Esophagus muscularis mucosa (tissue), 4 donors: Measurements from ENCODE around the gene ADCK1. TPM values are rescaled to one million over a fixed set of nuclear protein-coding genes. Genes with fewer than 3 reads are reported as not detected.

Source experiments
- DNase-seq: peaks from one replicate; pipeline ENCODE4 v3.0.0-alpha.2; 2017; ENCODE audit errors: extremely low spot score
- H3K27ac ChIP-seq, 4 donors: fragments of 200-600 bp; sonication (generic); replicated peaks in 1 of 4; 1 replicate in 3 of 4; 2 replicates in 1 of 4; pipeline ENCODE4 v1.5.1; 2016 to 2019; ENCODE audit warnings: mild to moderate bottlenecking in 1 of 4
- H3K27me3 ChIP-seq, 4 donors: fragments of 200-600 bp; sonication (generic); one replicate each; pipeline versions ENCODE4 v1.5.1 to v1.6.0; 2016 to 2019
- H3K36me3 ChIP-seq, 4 donors: fragments of 200-600 bp; sonication (generic); one replicate each; pipeline ENCODE4 v1.5.1; 2016 to 2019
- H3K4me1 ChIP-seq, 4 donors: fragments of 200-600 bp; sonication (generic); one replicate each; pipeline ENCODE4 v1.5.1; 2016 to 2019
- H3K4me3 ChIP-seq, 4 donors: fragments of 200-600 bp; sonication (generic); 1 replicate in 2 of 4; 2 replicates in 2 of 4; pipeline ENCODE4 v1.5.1; 2016 to 2019; ENCODE audit warnings: mild to moderate bottlenecking in 4 of 4, moderate library complexity in 1 of 4
- H3K9me3 ChIP-seq, 4 donors: fragments of 200-600 bp; sonication (generic); 1 replicate in 3 of 4; 2 replicates in 1 of 4; pipeline ENCODE4 v1.5.1; 2016 to 2019
- CTCF ChIP-seq, 3 experiments: fragments of 200-600 bp in 2 of 3; fragments of 450-650 bp in 1 of 3; sonication (generic) in 2 of 3; IDR thresholded peaks; one replicate each; pipeline ENCODE4 v1.5.1; 2017 to 2019; ENCODE audit warnings: antibody characterized with exemption in 3 of 3, mild to moderate bottlenecking in 2 of 3, moderate library complexity in 1 of 3
- EP300 ChIP-seq: sonication (generic); formaldehyde crosslinking; IDR thresholded peaks from one replicate; pipeline ENCODE4 v1.6.1; 2017; ENCODE audit warnings: antibody characterized with exemption
- POLR2A ChIP-seq: fragments of 450-650 bp; IDR thresholded peaks from one replicate; pipeline ENCODE4 v1.6.1; 2017; ENCODE audit warnings: antibody characterized with exemption, moderate library complexity, mild to moderate bottlenecking, low read depth
- POLR2AphosphoS5 ChIP-seq, 2 donors: sonication (generic); formaldehyde crosslinking; IDR thresholded peaks; one replicate each; pipeline ENCODE4 v1.6.1; 2017; ENCODE audit warnings: antibody characterized with exemption in 2 of 2
- WGBS: methylation state at CpG from one replicate; pipeline ENCODE4 v1.1.5; 2018; 5-methylcytosine and 5-hydroxymethylcytosine counted together
- intact Hi-C: fragments of 100-400 bp; cut with DNase I; formaldehyde crosslinking; loops from one replicate; pipeline ENCODE4 v1.15.1; 2023
- total RNA-seq, 4 donors: library from RNA; depleted of rRNA; stranded (reverse); fragments of >200 nt; gene quantifications; one replicate each; pipeline versions ENCODE4 v1.1.0 to v1.2.1, GENCODE V29; 2016

ADCK1 gene
- total RNA-seq, 4 donors from 2014 or later = 5.0 to 7.2 (median 5.7) TPM

GRCh38 chr14:77906446-77906845 is 106.5 kb downstream of the ADCK1 start:
- no peak overlapping the region for H3K4me3 ChIP-seq
- no peaks in the 10 kb centered on the region for H3K9me3 ChIP-seq
- H3K27me3 ChIP-seq = no peaks in the 10 kb centered on the region
- 90% methylated on average over 1 of the region's 1 CpG for WGBS
- intact Hi-C loops = no loop called here
- H3K36me3 ChIP-seq = peaks cover 0 to 47% (median 8%) of the 10 kb centered on the region in 4 donors
- TF ChIP-seq POLR2AphosphoS5 (IDR thresholded peaks at IDR 0.05) = no peak
- TF ChIP-seq POLR2A = no peak
- no peak for TF ChIP-seq EP300
- TF ChIP-seq CTCF (IDR thresholded peaks at IDR 0.05) = no peak
- H3K27ac ChIP-seq = no peak overlapping the region
- DNase-seq = no peak
- no peaks in the 10 kb centered on the region for H3K4me1 ChIP-seq

DNA sequence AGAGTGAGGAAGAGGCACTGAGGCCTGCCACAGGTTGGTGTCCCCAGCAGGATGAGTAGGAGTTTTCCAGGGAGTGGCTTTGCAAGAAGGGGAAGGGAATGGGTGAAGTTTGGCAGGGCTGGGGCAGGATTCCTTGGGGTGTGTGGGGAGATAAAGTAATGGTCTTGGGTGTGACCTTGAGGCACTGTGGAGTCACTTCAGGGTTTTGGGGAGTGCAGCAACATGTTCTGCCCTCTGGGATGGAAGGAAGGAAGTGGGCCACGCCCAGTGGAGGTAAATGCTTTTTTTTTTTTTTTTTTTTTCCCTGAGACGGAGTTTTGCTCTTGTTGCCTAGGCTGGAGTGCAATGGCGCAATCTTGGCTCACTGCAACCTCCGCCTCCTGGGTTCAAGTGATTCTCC is 108.9 kb downstream of the ADCK1 start:
- WGBS = 93% methylated on average over 4 of the region's 4 CpGs
- H3K36me3 ChIP-seq = peaks cover 0 to 29% (median 10%) of the 10 kb centered on the region in 4 donors
- DNase-seq = no peak
- no peaks in the 10 kb centered on the region for H3K4me1 ChIP-seq
- no peaks in the 10 kb centered on the region for H3K27me3 ChIP-seq
- TF ChIP-seq POLR2AphosphoS5 (IDR thresholded peaks at IDR 0.05) = no peak
- no peak for TF ChIP-seq POLR2A
- TF ChIP-seq EP300 = no peak
- TF ChIP-seq CTCF (IDR thresholded peaks at IDR 0.05) = no peak
- H3K27ac ChIP-seq = no peak overlapping the region
- no peaks in the 10 kb centered on the region for H3K9me3 ChIP-seq
- intact Hi-C loops = no loop called here
- no peak overlapping the region for H3K4me3 ChIP-seq

DNA sequence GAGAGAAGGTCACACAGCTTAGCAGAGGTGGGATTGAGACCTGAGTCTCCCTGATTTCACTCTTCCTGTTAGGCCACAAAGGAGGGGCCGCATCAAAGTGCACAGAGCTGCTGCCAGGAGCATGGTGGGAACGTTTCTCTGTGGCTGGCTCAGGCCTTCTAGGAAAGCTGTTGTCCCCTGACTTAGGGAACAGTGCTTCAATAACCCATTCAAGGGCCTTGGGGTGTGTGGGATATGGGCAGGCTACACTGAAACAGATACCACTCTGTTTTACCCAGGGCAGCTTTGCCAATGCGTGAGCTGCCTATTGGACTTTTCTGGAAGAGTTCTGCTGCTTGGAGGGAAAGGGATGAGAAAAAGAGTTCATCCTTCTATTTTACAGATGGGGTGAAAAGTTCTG is 110.0 kb downstream of the ADCK1 start:
- Histone ChIP-seq H3K4me3 (no peak overlapping the region), H3K27me3 (no peaks in the 10 kb centered on the region), H3K36me3 (peaks cover 0 to 29% (median 12%) of the 10 kb centered on the region in 4 donors), H3K9me3 (no peaks in the 10 kb centered on the region), H3K27ac (no peak overlapping the region), H3K4me1 (no peaks in the 10 kb centered on the region)
- 69% methylated on average over 3 of the region's 3 CpGs for WGBS
- DNase-seq = no peak
- intact Hi-C loops = no loop called here
- TF ChIP-seq POLR2A = no peak
- no peak for TF ChIP-seq CTCF (IDR thresholded peaks at IDR 0.05)
- no peak for TF ChIP-seq EP300
- TF ChIP-seq POLR2AphosphoS5 (IDR thresholded peaks at IDR 0.05) = no peak

DNA sequence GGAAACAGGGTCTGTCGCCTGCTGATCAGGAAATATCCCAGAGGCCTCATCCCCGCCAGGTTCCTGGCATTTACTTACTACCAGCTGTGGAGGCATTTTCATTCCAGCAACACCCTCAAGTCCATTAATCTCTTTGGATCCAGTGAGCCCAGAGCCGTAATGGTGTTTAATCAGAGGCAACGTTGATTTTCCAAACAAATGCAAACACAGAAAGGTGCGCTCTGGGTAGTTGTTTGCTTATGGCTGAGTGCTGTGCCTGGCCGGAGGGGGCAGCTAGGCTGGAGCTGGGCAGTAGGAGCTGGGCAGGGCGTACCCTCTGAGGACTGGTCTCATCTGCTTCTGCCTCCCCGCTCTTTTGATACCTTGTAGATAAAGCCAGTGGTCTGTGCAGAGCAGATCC is 110.6 kb downstream of the ADCK1 start:
- peaks cover 0 to 29% (median 12%) of the 10 kb centered on the region in 4 donors for H3K36me3 ChIP-seq
- intact Hi-C loops = no loop called here
- H3K9me3 ChIP-seq = no peaks in the 10 kb centered on the region
- DNase-seq = no peak
- no peak for TF ChIP-seq POLR2AphosphoS5 (IDR thresholded peaks at IDR 0.05)
- TF ChIP-seq EP300 = no peak
- no peak for TF ChIP-seq CTCF (IDR thresholded peaks at IDR 0.05)
- no peak for TF ChIP-seq POLR2A
- H3K4me1 ChIP-seq = no peaks in the 10 kb centered on the region
- H3K27me3 ChIP-seq = no peaks in the 10 kb centered on the region
- H3K4me3 ChIP-seq = no peak overlapping the region
- 86% methylated on average over 8 of the region's 8 CpGs for WGBS
- no peak overlapping the region for H3K27ac ChIP-seq

- DNase-seq = no peak
- intact Hi-C loops = no loop called here
- no peaks in the 10 kb centered on the region for H3K4me1 ChIP-seq
- H3K4me3 ChIP-seq = no peak overlapping the region
- no peaks in the 10 kb centered on the region for H3K9me3 ChIP-seq
- no peak for TF ChIP-seq CTCF (IDR thresholded peaks at IDR 0.05)
- H3K36me3 ChIP-seq = peaks cover 0 to 29% (median 12%) of the 10 kb centered on the region in 4 donors
- H3K27me3 ChIP-seq = no peaks in the 10 kb centered on the region
- H3K27ac ChIP-seq = no peak overlapping the region
- WGBS = 68% methylated on average over 2 of the region's 2 CpGs
These were observed 111.4 kb downstream of the ADCK1 start for GRCh38 chr14:77911356-77911755.
